Uterine smooth muscle cell (primary cell): ENCODE data around the gene PRR23B. TPM values are rescaled to one million over a fixed set of nuclear protein-coding genes. Genes with fewer than 3 reads are reported as not detected.

Experiments used
- total RNA-seq: library from RNA; depleted of rRNA; stranded (reverse); fragments of >200 nt; gene quantifications from 2 replicates; pipeline ENCODE4 v1.2.3, GENCODE V29; 2014

PRR23B gene
- not detected in 2 replicates for total RNA-seq

GRCh38 chr3:139020868-139021234 lies at the start of gene PRR23B:
Gene PRR23B (minus strand): TSS chr3:139020926. CDS start chr3:139020661, 265 bp downstream.

GRCh38 chr3:139044366-139045210 lies 23.9 kb upstream of the PRR23B start, which contains the start of gene PRR23C:
Gene PRR23C (minus strand): TSS chr3:139044892. CDS start chr3:139044620, 272 bp downstream.

GRCh38 chr3:139006051-139006716 lies 14.5 kb downstream of the PRR23B start, which contains the start of gene PRR23A:
Gene PRR23A (minus strand): TSS chr3:139006268. CDS start chr3:139006268, 0 bp downstream.

Other genes starting within 250 kb of the PRR23B start
- gene PIK3CB, start 186.0 kb downstream of the PRR23B start, total RNA-seq, result 14.4 and 15.5 TPM in 2 replicates
- gene FOXL2, start 73.8 kb downstream of the PRR23B start, total RNA-seq, result 11.2 and 12.8 TPM in 2 replicates
- gene FOXL2NB, start 73.7 kb downstream of the PRR23B start, total RNA-seq, result 10.4 and 14.6 TPM in 2 replicates
- gene PRR23A, start 14.7 kb downstream of the PRR23B start, total RNA-seq, result not detected in 2 replicates
- not detected in 2 replicates for gene PRR23C, start 24.0 kb upstream of the PRR23B start, total RNA-seq